A673 (cell line): ENCODE data around the gene PRDM16. TPM values are rescaled to one million over a fixed set of nuclear protein-coding genes. Genes with fewer than 3 reads are reported as not detected.

Experiments used
- BruUV-seq: library from RNA; stranded (reverse); fragments of 400-500 nt; replicated peaks from 2 replicates; lab custom pipeline; 2021; lab: Mats Ljungman, UMichigan
- CTCF ChIA-PET: fragments of 300-600 bp; sonication (Branson Sonifier 250); formaldehyde crosslinking; loops from one replicate; lab custom pipeline; 2022; ENCODE audit warnings: antibody characterized with exemption; lab: Charles Lee
- POLR2A ChIA-PET: fragments of 300-600 bp; sonication (Branson Sonifier 250); formaldehyde crosslinking; loops from one replicate; lab custom pipeline; 2022; ENCODE audit warnings: antibody characterized with exemption; ENCODE audit not compliant: low non-redundant PET; lab: Charles Lee
- DNase-seq: peaks from one replicate; pipeline ENCODE4 v3.0.0-alpha.2; 2015; ENCODE audit warnings: low spot score
- H3K27ac ChIP-seq: fragments of 200-600 bp; sonication (generic); 2 replicates; pipeline ENCODE4 v1.5.1; 2016; ENCODE audit warnings: mixed run types, low read depth, mild to moderate bottlenecking, mixed read lengths, antibody characterized with exemption, low read length; ENCODE audit not compliant: poor library complexity, severe bottlenecking
- H3K27me3 ChIP-seq: fragments of 200-600 bp; sonication (generic); replicated peaks from 2 replicates; pipeline ENCODE4 v1.6.1; 2017; ENCODE audit warnings: mixed run types, low read depth, mild to moderate bottlenecking, mixed read lengths, antibody characterized with exemption, low read length; ENCODE audit not compliant: insufficient read depth, poor library complexity
- H3K36me3 ChIP-seq: fragments of 200-600 bp; sonication (generic); 2 replicates; pipeline ENCODE4 v1.6.1; 2016; ENCODE audit warnings: mixed run types, mild to moderate bottlenecking, mixed read lengths, antibody characterized with exemption, low read length; ENCODE audit not compliant: insufficient read depth, poor library complexity, severe bottlenecking
- H3K4me1 ChIP-seq: fragments of 200-600 bp; sonication (generic); 2 replicates; pipeline ENCODE4 v1.6.1; 2017; ENCODE audit warnings: mixed run types, mild to moderate bottlenecking, mixed read lengths, antibody characterized with exemption, low read length; ENCODE audit not compliant: insufficient read depth, poor library complexity, severe bottlenecking
- H3K4me3 ChIP-seq: fragments of 200-600 bp; sonication (generic); 2 replicates; pipeline ENCODE4 v1.5.1; 2016; ENCODE audit warnings: low read depth, mixed run types, mild to moderate bottlenecking, mixed read lengths, low read length; ENCODE audit not compliant: poor library complexity, severe bottlenecking
- H3K9me3 ChIP-seq: fragments of 200-600 bp; sonication (generic); 2 replicates; pipeline ENCODE4 v1.6.1; 2016; ENCODE audit warnings: mixed run types, low read depth, mild to moderate bottlenecking, mixed read lengths, antibody characterized with exemption, low read length; ENCODE audit not compliant: poor library complexity, severe bottlenecking
- EZH2 ChIP-seq: fragments of 200-600 bp; sonication (generic); IDR thresholded peaks from 2 replicates; pipeline ENCODE4 v1.6.1; 2017; ENCODE audit warnings: borderline replicate concordance, low read depth, mild to moderate bottlenecking, mixed read lengths, antibody characterized with exemption, low read length; ENCODE audit not compliant: poor library complexity, severe bottlenecking
- intact Hi-C: fragments of 100-400 bp; cut with micrococcal nuclease; formaldehyde crosslinking; loops from one replicate; pipeline ENCODE4 v1.10.0; 2022; ENCODE audit not compliant: unreplicated experiment
- total RNA-seq: library from RNA; stranded (reverse); gene quantifications from 2 replicates; pipeline ENCODE4 v1.2.3, GENCODE V29; 2021
- TF ChIP-seq, protein P1 (sequence below): fragments of 300-800, 200-600 bp; sonication (generic); conservative IDR thresholded peaks from 2 replicates; pipeline ENCODE4 v1.5.1; 2017; ENCODE audit warnings: low read depth, mild to moderate bottlenecking, antibody characterized with exemption, low read length, moderate library complexity, mixed read lengths

Gene PRDM16
- total RNA-seq, 1 experiment from 2014 or later: 0.49 TPM

DNA sequence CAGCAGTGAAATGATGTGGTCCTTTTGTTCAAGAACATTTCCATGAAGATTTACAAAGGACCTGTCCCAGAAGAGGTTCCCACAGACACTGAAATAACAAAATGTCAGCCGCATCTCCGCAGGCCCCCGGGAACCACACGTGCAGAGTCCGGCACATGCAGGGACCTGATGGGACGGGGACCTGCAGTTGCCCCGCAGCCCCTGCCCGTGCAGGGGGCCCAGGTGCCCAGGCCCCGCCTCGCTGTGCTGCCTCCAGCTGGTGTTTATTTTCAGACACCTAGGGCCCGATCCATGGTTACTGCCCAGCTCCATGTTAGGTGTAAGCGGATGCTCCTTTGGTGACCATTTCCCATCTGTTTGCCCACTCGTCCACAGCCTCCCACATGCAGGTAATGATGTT lies 236.2 kb downstream of the PRDM16 start:
- POLR2A ChIA-PET: no interaction called here
- CTCF ChIA-PET: no interaction called here
- TF ChIP-seq EZH2: no peak
- TF ChIP-seq, protein P1, sequence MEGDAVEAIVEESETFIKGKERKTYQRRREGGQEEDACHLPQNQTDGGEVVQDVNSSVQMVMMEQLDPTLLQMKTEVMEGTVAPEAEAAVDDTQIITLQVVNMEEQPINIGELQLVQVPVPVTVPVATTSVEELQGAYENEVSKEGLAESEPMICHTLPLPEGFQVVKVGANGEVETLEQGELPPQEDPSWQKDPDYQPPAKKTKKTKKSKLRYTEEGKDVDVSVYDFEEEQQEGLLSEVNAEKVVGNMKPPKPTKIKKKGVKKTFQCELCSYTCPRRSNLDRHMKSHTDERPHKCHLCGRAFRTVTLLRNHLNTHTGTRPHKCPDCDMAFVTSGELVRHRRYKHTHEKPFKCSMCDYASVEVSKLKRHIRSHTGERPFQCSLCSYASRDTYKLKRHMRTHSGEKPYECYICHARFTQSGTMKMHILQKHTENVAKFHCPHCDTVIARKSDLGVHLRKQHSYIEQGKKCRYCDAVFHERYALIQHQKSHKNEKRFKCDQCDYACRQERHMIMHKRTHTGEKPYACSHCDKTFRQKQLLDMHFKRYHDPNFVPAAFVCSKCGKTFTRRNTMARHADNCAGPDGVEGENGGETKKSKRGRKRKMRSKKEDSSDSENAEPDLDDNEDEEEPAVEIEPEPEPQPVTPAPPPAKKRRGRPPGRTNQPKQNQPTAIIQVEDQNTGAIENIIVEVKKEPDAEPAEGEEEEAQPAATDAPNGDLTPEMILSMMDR: no peak
- Histone ChIP-seq H3K27ac (no peak overlapping the region), H3K36me3 (no peaks in the 10 kb centered on the region), H3K4me3 (no peak overlapping the region), H3K27me3 (peaks cover 12% of the 10 kb centered on the region), H3K9me3 (no peaks in the 10 kb centered on the region), H3K4me1 (no peaks in the 10 kb centered on the region)
- no peak for DNase-seq
- BruUV-seq: no TSS peak
- intact Hi-C loops: no loop called here

DNA sequence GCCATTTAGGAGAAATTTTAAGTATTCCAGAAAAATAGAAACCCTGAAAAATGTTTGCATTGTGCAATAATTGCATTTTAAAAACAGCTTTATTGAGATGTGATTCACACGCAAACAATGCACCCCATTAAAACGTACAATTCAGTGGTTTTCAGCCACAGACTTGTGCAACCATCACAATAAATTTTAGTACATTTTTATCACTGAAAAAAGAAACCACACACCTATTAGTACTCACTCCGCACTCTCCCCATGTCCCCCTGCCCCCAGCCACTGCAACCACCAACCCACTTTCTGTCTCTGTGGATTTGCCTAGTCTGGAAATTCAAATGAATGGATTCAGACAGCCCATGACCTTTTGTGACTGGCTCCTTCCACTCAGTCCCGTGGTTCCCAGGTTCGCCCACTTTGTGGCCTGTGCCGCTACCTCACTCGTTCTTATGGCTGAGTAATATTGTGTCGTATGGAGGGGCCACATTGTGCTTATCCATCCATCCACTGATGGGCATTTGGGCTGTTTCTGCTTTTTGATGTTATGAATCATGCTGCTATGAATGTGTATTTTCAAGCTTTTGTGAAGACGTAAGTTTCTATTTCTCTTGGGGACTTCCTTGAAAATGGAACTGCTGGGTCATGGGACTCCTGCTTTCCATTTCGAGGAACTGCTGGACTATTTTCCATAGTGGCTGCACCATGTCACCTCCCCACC lies 237.7 kb downstream of the PRDM16 start:
- H3K4me1 ChIP-seq: no peaks in the 10 kb centered on the region
- H3K27ac ChIP-seq: no peak overlapping the region
- ChIA-PET CTCF (no interaction called here), POLR2A (no interaction called here)
- no peak overlapping the region for H3K4me3 ChIP-seq
- H3K27me3 ChIP-seq: no peaks in the 10 kb centered on the region
- no TSS peak for BruUV-seq
- H3K36me3 ChIP-seq: no peaks in the 10 kb centered on the region
- no peaks in the 10 kb centered on the region for H3K9me3 ChIP-seq
- intact Hi-C loops: no loop called here
- TF ChIP-seq, protein P1: no peak
- no peak for TF ChIP-seq EZH2
- DNase-seq: no peak

DNA sequence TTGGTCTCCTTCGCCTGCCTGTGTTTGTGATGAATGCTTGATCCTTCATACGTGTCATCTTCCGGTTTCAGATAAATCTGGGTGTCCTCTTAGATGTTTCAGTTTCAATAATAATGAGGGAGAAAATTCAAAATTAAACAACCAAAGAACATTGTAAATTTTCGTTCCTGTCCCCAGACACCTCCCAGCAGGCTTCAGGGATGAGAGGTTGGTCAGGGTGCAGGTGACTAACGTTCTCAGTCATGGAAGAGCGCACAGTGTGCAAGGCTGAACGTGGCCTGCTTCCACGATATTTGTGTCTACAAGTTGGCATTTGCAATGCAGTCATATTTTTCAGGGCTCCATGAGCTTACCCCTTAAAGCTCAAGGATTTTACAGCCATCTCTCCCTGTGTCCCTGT lies 238.4 kb downstream of the PRDM16 start:
- no peaks in the 10 kb centered on the region for H3K4me1 ChIP-seq
- no peaks in the 10 kb centered on the region for H3K9me3 ChIP-seq
- H3K36me3 ChIP-seq: no peaks in the 10 kb centered on the region
- no peak for DNase-seq
- ChIA-PET CTCF (no interaction called here), POLR2A (no interaction called here)
- no peak for TF ChIP-seq EZH2
- TF ChIP-seq, protein P1: no peak
- no peak overlapping the region for H3K4me3 ChIP-seq
- no peak overlapping the region for H3K27ac ChIP-seq
- no peaks in the 10 kb centered on the region for H3K27me3 ChIP-seq
- intact Hi-C loops: no loop called here
- no TSS peak for BruUV-seq
